ENCODE measurements around the gene ARAP2.

DNA sequence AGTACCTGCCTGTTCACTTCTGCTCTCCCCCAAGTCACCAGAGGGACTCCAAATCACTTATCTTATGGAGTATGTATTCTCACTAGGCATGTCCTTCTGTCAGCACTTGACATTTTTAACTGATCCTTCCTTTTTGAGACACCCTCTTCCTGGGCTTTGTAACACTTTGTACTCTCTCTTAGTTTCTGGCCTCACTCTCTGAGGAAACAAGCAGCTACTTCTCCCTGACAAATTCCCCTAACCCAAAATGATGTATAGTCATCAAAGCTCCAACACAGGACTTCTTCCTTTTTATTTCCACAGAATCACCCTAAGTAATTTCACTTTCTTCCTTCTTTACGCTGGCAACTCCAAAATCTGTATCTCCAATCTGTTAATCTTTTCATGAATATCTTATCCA lies 101.8 kb downstream of the ARAP2 start:
- TF ChIP-seq EGR1 (IDR thresholded peaks at IDR 0.05; ENCODE audit: low read depth) (no peak), POLR2A (IDR thresholded peaks at IDR 0.05; ENCODE audit: borderline replicate concordance, extremely low read depth, insufficient read depth, insufficient read length) (no peak), POLR2AphosphoS5 (IDR thresholded peaks at IDR 0.05; ENCODE audit: low read depth, low read length) (no peak), ZFX (IDR thresholded peaks at IDR 0.05) (no peak)
- TF ChIP-seq, protein P1, sequence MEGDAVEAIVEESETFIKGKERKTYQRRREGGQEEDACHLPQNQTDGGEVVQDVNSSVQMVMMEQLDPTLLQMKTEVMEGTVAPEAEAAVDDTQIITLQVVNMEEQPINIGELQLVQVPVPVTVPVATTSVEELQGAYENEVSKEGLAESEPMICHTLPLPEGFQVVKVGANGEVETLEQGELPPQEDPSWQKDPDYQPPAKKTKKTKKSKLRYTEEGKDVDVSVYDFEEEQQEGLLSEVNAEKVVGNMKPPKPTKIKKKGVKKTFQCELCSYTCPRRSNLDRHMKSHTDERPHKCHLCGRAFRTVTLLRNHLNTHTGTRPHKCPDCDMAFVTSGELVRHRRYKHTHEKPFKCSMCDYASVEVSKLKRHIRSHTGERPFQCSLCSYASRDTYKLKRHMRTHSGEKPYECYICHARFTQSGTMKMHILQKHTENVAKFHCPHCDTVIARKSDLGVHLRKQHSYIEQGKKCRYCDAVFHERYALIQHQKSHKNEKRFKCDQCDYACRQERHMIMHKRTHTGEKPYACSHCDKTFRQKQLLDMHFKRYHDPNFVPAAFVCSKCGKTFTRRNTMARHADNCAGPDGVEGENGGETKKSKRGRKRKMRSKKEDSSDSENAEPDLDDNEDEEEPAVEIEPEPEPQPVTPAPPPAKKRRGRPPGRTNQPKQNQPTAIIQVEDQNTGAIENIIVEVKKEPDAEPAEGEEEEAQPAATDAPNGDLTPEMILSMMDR (IDR thresholded peaks at IDR 0.05 in 2 of 3, conservative IDR thresholded peaks at IDR 0.05 in 1 of 3; ENCODE audit: borderline replicate concordance in 1 of 3, insufficient read depth in 1 of 3, low read depth in 2 of 3, low read length in 2 of 3) = no peak

Measured in HCT116 (cell line).